CD4-positive, alpha-beta memory T cell (primary cell): Measurements from ENCODE around the gene TMEM217. TPM values are rescaled to one million over a fixed set of nuclear protein-coding genes. Genes with fewer than 3 reads are reported as not detected.

ENCODE experiments used
- CTCF ChIA-PET: fragments of 350-600 bp; sonication (Branson Sonifier 250); formaldehyde crosslinking; loops from one replicate; lab custom pipeline; 2021; ENCODE audit warnings: inconsistent platforms; ENCODE audit not compliant: partially characterized antibody; lab: Charles Lee
- POLR2A ChIA-PET: fragments of 350-600 bp; sonication (Branson Sonifier 250); formaldehyde crosslinking; loops from one replicate; lab custom pipeline; 2021; ENCODE audit not compliant: partially characterized antibody; lab: Charles Lee
- DNase-seq, 5 donors: peaks; one replicate each; pipeline versions ENCODE4 v3.0.0 to v3.0.0-alpha.2; 2020 to 2022; ENCODE audit warnings: mixed read lengths in 1 of 5
- H3K27ac ChIP-seq: one replicate; pipeline ENCODE4 v1.7.0; 2013; ENCODE audit warnings: low read depth, low read length
- H3K27me3 ChIP-seq: 2 replicates; pipeline ENCODE4 v1.7.0; 2013; ENCODE audit warnings: mild to moderate bottlenecking, low read length, moderate library complexity; ENCODE audit not compliant: insufficient read depth
- H3K36me3 ChIP-seq: 2 replicates; pipeline ENCODE4 v1.7.0; 2013; ENCODE audit warnings: mild to moderate bottlenecking, low read length, moderate library complexity; ENCODE audit not compliant: insufficient read depth
- H3K4me1 ChIP-seq: 2 replicates; pipeline ENCODE4 v1.7.0; 2013; ENCODE audit warnings: mild to moderate bottlenecking, low read length, moderate library complexity; ENCODE audit not compliant: insufficient read depth
- H3K4me3 ChIP-seq, 2 donors: one replicate each; pipeline ENCODE4 v1.7.0; 2013; ENCODE audit warnings: low read length in 2 of 2, mild to moderate bottlenecking in 1 of 2
- H3K9me3 ChIP-seq, 2 donors: one replicate each; pipeline ENCODE4 v1.7.0; 2013; ENCODE audit warnings: low read length in 2 of 2, control low read depth in 1 of 2; ENCODE audit not compliant: control insufficient read depth in 1 of 2
- H3K27ac Mint-ChIP-seq, 7 donors: one replicate each; pipeline ENCODE4 v1.8.0; 2020 to 2021; ENCODE audit warnings: mixed read lengths in 7 of 7, mild to moderate bottlenecking in 6 of 7, inconsistent platforms in 3 of 7, moderate library complexity in 3 of 7
- H3K27me3 Mint-ChIP-seq, 2 donors: one replicate each; pipeline ENCODE4 v1.8.0; 2020 to 2021; ENCODE audit warnings: mixed read lengths in 2 of 2
- H3K36me3 Mint-ChIP-seq, 2 donors: one replicate each; pipeline ENCODE4 v1.8.0; 2020 to 2021; ENCODE audit warnings: mixed read lengths in 2 of 2, inconsistent platforms in 1 of 2, mild to moderate bottlenecking in 1 of 2
- H3K4me1 Mint-ChIP-seq, 4 donors: one replicate each; pipeline ENCODE4 v1.8.0; 2020 to 2021; ENCODE audit warnings: mixed read lengths in 4 of 4, mild to moderate bottlenecking in 1 of 4
- H3K4me3 Mint-ChIP-seq, 8 donors: one replicate each; pipeline ENCODE4 v1.8.0; 2020 to 2021; ENCODE audit warnings: mixed read lengths in 8 of 8, mild to moderate bottlenecking in 7 of 8, moderate library complexity in 6 of 8, inconsistent platforms in 3 of 8
- H3K9me3 Mint-ChIP-seq, 8 donors: one replicate each; pipeline ENCODE4 v1.8.0; 2020 to 2021; ENCODE audit warnings: mixed read lengths in 8 of 8, mild to moderate bottlenecking in 5 of 8, inconsistent platforms in 3 of 8, moderate library complexity in 1 of 8
- intact Hi-C: fragments of 100-400 bp; cut with micrococcal nuclease; formaldehyde crosslinking; loops from one replicate; pipeline ENCODE4 v1.15.1; 2023
- polyA plus RNA-seq, 2 donors: library from polyadenylated mRNA; unstranded; fragments of 300-500 nt; fragmentation: Illumina TruSeq; gene quantifications; one replicate each; pipeline ENCODE4 v1.2.3, GENCODE V29; 2021
- total RNA-seq, 2 experiments: library from RNA; stranded (reverse); gene quantifications; one replicate each; pipeline ENCODE4 v1.2.3, GENCODE V29; 2021

Gene TMEM217
- total and polyA plus RNA-seq, 4 experiments from 2014 or later: 0.31 to 1.4 (median 0.42) TPM; not detected in 1

DNA sequence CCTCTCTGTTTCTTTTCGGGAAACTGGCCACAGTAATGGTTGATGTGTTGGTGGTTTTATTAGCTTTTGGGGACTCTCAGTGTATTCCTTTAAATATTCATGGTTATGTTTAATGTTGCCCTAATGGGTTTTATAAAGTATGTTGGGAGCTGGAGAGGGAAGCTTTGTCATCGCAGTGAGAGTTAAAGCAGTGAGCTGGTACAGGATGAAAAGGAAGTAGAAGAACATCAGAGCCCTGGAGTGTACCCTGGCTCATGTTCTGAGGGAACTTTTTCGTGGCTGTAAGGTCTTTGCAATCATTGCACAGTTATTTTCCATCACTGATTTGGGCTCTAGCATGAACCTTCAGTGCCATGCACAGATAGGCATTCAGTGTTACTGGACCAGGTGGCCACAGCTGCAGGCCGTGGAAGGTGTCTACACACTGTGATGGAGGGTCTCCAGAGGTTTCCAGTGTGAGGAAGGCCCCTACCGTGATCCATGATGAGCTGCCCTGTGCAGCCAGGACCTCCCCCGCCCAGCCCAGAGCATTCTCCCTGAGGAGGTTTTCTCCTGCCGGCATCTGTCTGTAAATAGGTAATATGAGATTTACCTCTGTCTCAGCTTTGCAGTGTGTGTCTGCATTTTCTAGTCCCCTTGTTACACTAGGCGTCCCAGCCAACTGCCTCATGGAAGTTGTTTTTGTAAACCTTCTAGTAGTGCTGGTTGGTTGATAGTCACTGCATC, 22.4 kb upstream of the TMEM217 start:
- Mint-ChIP-seq H3K4me1 (peaks cover 6 to 20% (median 16%) of the 10 kb centered on the region in 4 donors), H3K27me3 (no peaks in the 10 kb centered on the region), H3K27ac (peak overlapping the region in 1 of 7 donors; percentile 79), H3K9me3 (peaks cover 0 to 2% (median 0%) of the 10 kb centered on the region in 8 donors), H3K4me3 (no peak overlapping the region), H3K36me3 (peaks cover 44 to 59% of the 10 kb centered on the region in 2 donors)
- ChIA-PET POLR2A (interaction anchor here (0.6 to 1.0 kb wide), 2 partner anchors 12 to 274 kb away, joined by 3 read pairs; no protein-coding TSS in a partner anchor), CTCF (interaction anchor here (0.9 kb wide), 2 partner anchors 18 to 44 kb away, joined by 3 read pairs; no protein-coding TSS in a partner anchor)
- H3K27ac ChIP-seq: no peak overlapping the region
- no peaks in the 10 kb centered on the region for H3K4me1 ChIP-seq
- no peaks in the 10 kb centered on the region for H3K9me3 ChIP-seq
- no peaks in the 10 kb centered on the region for H3K27me3 ChIP-seq
- peaks cover 57% of the 10 kb centered on the region for H3K36me3 ChIP-seq
- intact Hi-C loops: no loop called here
- DNase-seq: no peak
- H3K4me3 ChIP-seq: no peak overlapping the region

DNA sequence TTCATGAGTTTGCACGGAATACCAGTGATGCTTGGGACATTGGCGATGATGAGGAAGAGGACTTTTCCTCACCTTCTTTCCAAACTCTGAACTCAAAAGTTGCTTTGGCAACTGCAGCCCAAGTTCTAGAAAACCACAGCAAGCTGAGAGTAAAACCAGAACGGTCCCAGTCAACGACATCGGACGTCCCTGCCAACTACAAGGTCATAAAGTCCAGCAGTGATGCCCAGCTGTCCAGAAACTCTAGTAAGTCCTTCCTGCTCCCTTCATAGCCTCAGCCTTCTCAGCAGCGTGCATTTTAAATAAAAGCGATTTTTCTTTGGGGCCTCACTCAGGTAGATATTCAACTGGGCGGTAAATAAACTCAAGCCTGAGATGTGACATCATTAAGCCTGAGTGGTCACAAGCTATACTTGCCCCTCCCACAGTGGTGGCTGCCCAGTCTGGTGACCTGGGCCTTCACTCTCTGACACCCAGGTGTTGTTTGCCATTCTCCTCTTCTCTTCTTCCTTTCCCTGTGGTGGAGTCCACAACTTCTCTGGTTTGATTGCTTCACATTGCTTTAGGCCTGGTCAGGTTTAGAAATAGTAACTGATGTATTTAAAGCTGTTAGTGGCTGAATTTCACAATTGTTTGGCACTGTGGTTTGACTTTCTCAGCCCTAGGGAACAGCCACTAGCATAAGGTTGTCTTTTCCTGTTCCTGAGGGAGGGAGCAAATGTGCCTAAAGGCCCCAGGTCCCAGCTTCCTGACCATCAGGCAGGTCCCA, 21.6 kb upstream of the TMEM217 start:
- Mint-ChIP-seq H3K4me3 (no peak overlapping the region), H3K27me3 (no peaks in the 10 kb centered on the region), H3K36me3 (peaks cover 39 to 57% of the 10 kb centered on the region in 2 donors), H3K27ac (peak overlapping the region in 4 of 7 donors; percentile 13 to 79 (median 47)), H3K4me1 (peaks cover 13 to 25% (median 20%) of the 10 kb centered on the region in 4 donors), H3K9me3 (peaks cover 0 to 2% (median 0%) of the 10 kb centered on the region in 8 donors)
- DNase-seq: no peak
- ChIA-PET CTCF (interaction anchor here (0.9 kb wide), 2 partner anchors 17 to 45 kb away, joined by 3 read pairs; no protein-coding TSS in a partner anchor), POLR2A (no interaction called here)
- no peak overlapping the region for H3K4me3 ChIP-seq
- intact Hi-C loops: no loop called here
- no peaks in the 10 kb centered on the region for H3K27me3 ChIP-seq
- peaks cover 52% of the 10 kb centered on the region for H3K36me3 ChIP-seq
- H3K4me1 ChIP-seq: no peaks in the 10 kb centered on the region
- H3K9me3 ChIP-seq: no peaks in the 10 kb centered on the region
- no peak overlapping the region for H3K27ac ChIP-seq

DNA sequence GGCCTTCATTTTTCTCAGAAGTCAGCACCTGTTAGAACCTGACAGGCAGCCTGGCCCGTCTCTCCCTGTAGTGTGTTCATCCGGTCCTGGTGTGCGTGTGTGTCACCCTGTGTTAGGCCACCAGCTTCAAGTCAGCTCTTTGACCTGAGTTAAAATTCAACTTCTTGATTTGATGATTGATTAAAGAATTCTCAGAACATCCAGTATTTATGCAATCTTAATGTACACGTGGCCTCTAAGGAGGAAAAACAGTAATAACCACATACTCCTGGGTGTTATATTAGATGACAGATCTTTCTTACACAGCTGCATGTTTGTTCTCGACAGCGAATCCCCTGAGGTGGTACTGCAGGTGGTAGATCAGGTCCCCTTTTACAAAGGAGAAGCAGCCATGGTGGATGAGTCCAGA, 19.1 kb upstream of the TMEM217 start:
- ChIA-PET POLR2A (no interaction called here), CTCF (no interaction called here)
- peak overlapping the region in 1 of 7 donors; percentile 62 for H3K27ac Mint-ChIP-seq
- H3K27ac ChIP-seq: no peak overlapping the region
- H3K36me3 ChIP-seq: peaks cover 27% of the 10 kb centered on the region
- intact Hi-C loops: no loop called here
- no peak for DNase-seq
- H3K4me1 Mint-ChIP-seq: peaks cover 33 to 48% (median 34%) of the 10 kb centered on the region in 4 donors
- H3K36me3 Mint-ChIP-seq: peaks cover 20 to 47% of the 10 kb centered on the region in 2 donors
- H3K4me3 Mint-ChIP-seq: no peak overlapping the region
- no peaks in the 10 kb centered on the region for H3K27me3 Mint-ChIP-seq
- peaks cover 12% of the 10 kb centered on the region for H3K4me1 ChIP-seq
- no peaks in the 10 kb centered on the region for H3K27me3 ChIP-seq
- H3K9me3 Mint-ChIP-seq: peaks cover 0 to 2% (median 0%) of the 10 kb centered on the region in 8 donors
- H3K9me3 ChIP-seq: no peaks in the 10 kb centered on the region
- no peak overlapping the region for H3K4me3 ChIP-seq

DNA sequence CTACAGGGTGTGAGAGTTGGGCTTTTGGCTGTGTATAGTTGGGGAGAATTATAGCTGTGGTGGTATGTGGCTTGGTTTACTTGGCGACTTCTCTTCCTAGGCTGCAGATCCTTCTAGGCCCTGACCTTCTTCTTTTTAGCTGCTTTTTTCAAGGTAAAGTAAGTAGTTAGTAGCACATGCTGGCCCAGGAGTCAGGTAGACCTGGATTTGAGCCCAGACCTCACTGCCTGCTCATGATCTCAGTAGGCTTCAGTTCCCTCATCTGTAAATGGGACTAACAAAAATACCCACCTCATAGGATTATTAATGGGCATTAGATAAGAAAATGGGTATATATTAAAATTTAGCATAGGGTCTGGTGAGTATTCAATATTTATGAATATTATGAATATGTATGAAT, 17.4 kb upstream of the TMEM217 start:
- Histone ChIP-seq H3K4me3 (no peak overlapping the region), H3K4me1 (peaks cover 12% of the 10 kb centered on the region), H3K27ac (no peak overlapping the region), H3K36me3 (peaks cover 12% of the 10 kb centered on the region), H3K9me3 (no peaks in the 10 kb centered on the region), H3K27me3 (no peaks in the 10 kb centered on the region)
- Mint-ChIP-seq H3K27me3 (no peaks in the 10 kb centered on the region), H3K4me1 (peaks cover 36 to 51% (median 40%) of the 10 kb centered on the region in 4 donors), H3K27ac (peak overlapping the region in 2 of 7 donors; percentile 52 to 80), H3K36me3 (peaks cover 24 to 41% of the 10 kb centered on the region in 2 donors), H3K4me3 (no peak overlapping the region), H3K9me3 (peaks cover 0 to 2% (median 0%) of the 10 kb centered on the region in 8 donors)
- CTCF ChIA-PET: no interaction called here
- POLR2A ChIA-PET: no interaction called here
- DNase-seq: no peak
- intact Hi-C loops: no loop called here

DNA sequence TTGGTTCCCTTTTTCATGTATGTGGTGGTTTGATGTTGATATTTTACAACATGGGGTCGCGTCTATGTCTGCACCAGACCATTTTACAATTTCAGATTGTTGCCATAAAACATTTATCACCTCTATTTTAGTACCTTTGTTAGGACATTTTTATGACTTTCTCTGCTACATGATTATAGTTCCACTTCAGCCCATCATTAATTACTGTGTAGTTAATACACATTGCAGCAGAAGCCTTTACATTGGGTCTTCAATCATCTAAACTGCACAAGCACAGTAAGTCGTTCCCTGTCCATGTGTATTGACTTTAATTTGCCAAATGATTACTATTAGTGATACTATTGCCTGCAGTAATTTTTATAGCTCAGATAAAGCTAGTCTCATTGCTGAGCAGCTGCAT, 15.7 kb upstream of the TMEM217 start:
- no peak for DNase-seq
- H3K27me3 ChIP-seq: no peaks in the 10 kb centered on the region
- H3K36me3 Mint-ChIP-seq: peaks cover 24 to 39% of the 10 kb centered on the region in 2 donors
- no peaks in the 10 kb centered on the region for H3K9me3 ChIP-seq
- H3K27ac ChIP-seq: no peak overlapping the region
- H3K4me1 Mint-ChIP-seq: peaks cover 33 to 55% (median 38%) of the 10 kb centered on the region in 4 donors
- H3K36me3 ChIP-seq: no peaks in the 10 kb centered on the region
- intact Hi-C loops: no loop called here
- peak overlapping the region in 2 of 7 donors; percentile 14 to 69 for H3K27ac Mint-ChIP-seq
- ChIA-PET POLR2A (no interaction called here), CTCF (interaction anchor here (0.7 to 0.9 kb wide), 3 partner anchors 29 to 252 kb away, joined by 3 read pairs; no protein-coding TSS in a partner anchor)
- peak overlapping the region in 3 of 8 donors; percentile 42 to 46 (median 45) for H3K4me3 Mint-ChIP-seq
- no peak overlapping the region for H3K4me3 ChIP-seq
- no peaks in the 10 kb centered on the region for H3K9me3 Mint-ChIP-seq
- peaks cover 12% of the 10 kb centered on the region for H3K4me1 ChIP-seq
- no peaks in the 10 kb centered on the region for H3K27me3 Mint-ChIP-seq

DNA sequence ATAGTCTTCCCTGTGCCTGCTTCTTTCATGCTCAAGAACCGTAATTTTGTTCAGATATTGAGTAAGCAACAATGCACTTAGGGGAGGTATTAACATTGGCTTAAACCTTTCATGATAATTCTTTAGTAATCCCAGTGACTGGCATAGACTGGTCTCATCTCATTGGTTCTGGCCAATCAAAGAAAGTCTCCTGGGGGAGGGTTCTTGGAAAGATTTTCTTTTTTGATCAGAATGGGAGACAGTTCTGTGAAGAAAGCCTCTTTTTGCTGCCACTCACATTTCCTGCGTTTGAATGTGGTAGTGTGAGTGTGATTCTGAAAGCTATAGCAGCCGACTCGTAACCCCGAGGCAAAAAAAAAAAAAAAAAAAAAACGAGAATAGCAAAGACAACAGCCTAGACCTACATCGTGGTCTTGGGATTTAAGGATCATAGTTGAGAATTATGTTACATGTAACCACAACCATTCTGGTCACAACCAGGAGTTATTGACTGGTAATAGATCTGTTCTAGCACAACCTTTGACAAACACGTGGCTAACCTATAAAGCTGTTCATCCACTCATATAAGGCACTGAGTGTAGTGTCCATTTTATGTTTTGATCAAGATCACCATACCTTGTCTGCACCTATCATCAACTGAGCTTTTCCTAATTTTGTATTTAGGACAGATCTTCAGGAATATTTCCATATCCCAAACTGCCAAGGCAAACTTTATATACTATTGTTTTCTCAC, 15.1 kb upstream of the TMEM217 start:
- peaks cover 24 to 38% of the 10 kb centered on the region in 2 donors for H3K36me3 Mint-ChIP-seq
- Histone ChIP-seq H3K4me3 (no peak overlapping the region), H3K9me3 (no peaks in the 10 kb centered on the region), H3K36me3 (no peaks in the 10 kb centered on the region), H3K4me1 (peaks cover 12% of the 10 kb centered on the region), H3K27me3 (no peaks in the 10 kb centered on the region), H3K27ac (no peak overlapping the region)
- DNase-seq: no peak
- peak overlapping the region in 6 of 8 donors; percentile 42 to 62 (median 48) for H3K4me3 Mint-ChIP-seq
- no peaks in the 10 kb centered on the region for H3K9me3 Mint-ChIP-seq
- H3K4me1 Mint-ChIP-seq: peaks cover 32 to 57% (median 36%) of the 10 kb centered on the region in 4 donors
- POLR2A ChIA-PET: no interaction called here
- no peaks in the 10 kb centered on the region for H3K27me3 Mint-ChIP-seq
- peak overlapping the region in 5 of 7 donors; percentile 1 to 69 (median 42) for H3K27ac Mint-ChIP-seq
- CTCF ChIA-PET: interaction anchor here (0.7 to 0.9 kb wide), 3 partner anchors 30 to 251 kb away, joined by 3 read pairs; no protein-coding TSS in a partner anchor
- intact Hi-C loops: no loop called here
